DND-41 (cell line): ENCODE measurements around the gene CLEC19A.

Experiments used
- ATAC-seq: fragments of 200-7000 bp; cut with Tn5 transposase; 3 replicates; pipeline ENCODE4 v1.9.1; 2021; ENCODE audit warnings: low read depth; ENCODE audit not compliant: insufficient read depth
- DNase-seq: peaks from one replicate; pipeline ENCODE4 v3.0.0-alpha.2; 2020
- H2AFZ ChIP-seq: 2 replicates; pipeline ENCODE4 v1.6.0; 2012; ENCODE audit warnings: low read depth, low read length
- H3K27ac ChIP-seq: 2 replicates; pipeline ENCODE4 v1.5.1; 2012; ENCODE audit warnings: low read length, inconsistent platforms
- H3K27me3 ChIP-seq: fragments of 200-600 bp; sonication (generic); 2 replicates; pipeline ENCODE4 v1.6.0; 2012; ENCODE audit warnings: low read length, mild to moderate bottlenecking, inconsistent platforms; ENCODE audit not compliant: insufficient read depth, poor library complexity
- H3K36me3 ChIP-seq: 2 replicates; pipeline ENCODE4 v1.5.1; 2012; ENCODE audit warnings: low read length, inconsistent platforms; ENCODE audit not compliant: insufficient read depth
- H3K4me1 ChIP-seq: 2 replicates; pipeline ENCODE4 v1.5.1; 2012; ENCODE audit warnings: mild to moderate bottlenecking, low read length; ENCODE audit not compliant: insufficient read depth
- H3K4me2 ChIP-seq: 2 replicates; pipeline ENCODE4 v1.6.0; 2012; ENCODE audit warnings: mild to moderate bottlenecking, moderate library complexity, low read length, inconsistent platforms; ENCODE audit not compliant: insufficient read depth
- H3K4me3 ChIP-seq, 2 experiments: fragments of 200-600 bp in 1 of 2; shearing (Covaris generic) in 1 of 2; 2 replicates each; pipeline ENCODE4 v1.5.1; 2012 to 2016; ENCODE audit warnings: inconsistent platforms in 2 of 2, low read length in 2 of 2, mild to moderate bottlenecking in 2 of 2, low read depth in 1 of 2, moderate library complexity in 1 of 2
- H3K79me2 ChIP-seq: 2 replicates; pipeline ENCODE4 v1.6.0; 2012; ENCODE audit warnings: low read length, inconsistent platforms; ENCODE audit not compliant: insufficient read depth
- H3K9ac ChIP-seq: 2 replicates; pipeline ENCODE4 v1.6.0; 2012; ENCODE audit warnings: low read depth, mild to moderate bottlenecking, inconsistent platforms, low read length, moderate library complexity
- H3K9me3 ChIP-seq: 2 replicates; pipeline ENCODE4 v1.5.1; 2012; ENCODE audit warnings: low read length, moderate library complexity, mild to moderate bottlenecking, inconsistent platforms; ENCODE audit not compliant: insufficient read depth, severe bottlenecking
- H4K20me1 ChIP-seq: 2 replicates; pipeline ENCODE4 v1.6.0; 2012; ENCODE audit warnings: low read length; ENCODE audit not compliant: insufficient read depth
- CTCF ChIP-seq: IDR thresholded peaks from 2 replicates; pipeline ENCODE4 v1.5.1; 2012; ENCODE audit warnings: borderline replicate concordance, low read length, moderate library complexity, mild to moderate bottlenecking; ENCODE audit not compliant: poor library complexity, severe bottlenecking; ENCODE audit errors: extremely low read depth
- EZH2 ChIP-seq: IDR thresholded peaks from 3 replicates; pipeline ENCODE4 v1.6.1; 2012; ENCODE audit warnings: borderline replicate concordance, low read depth, mild to moderate bottlenecking, moderate library complexity, low read length, inconsistent platforms; ENCODE audit not compliant: severe bottlenecking

The CLEC19A gene

DNA sequence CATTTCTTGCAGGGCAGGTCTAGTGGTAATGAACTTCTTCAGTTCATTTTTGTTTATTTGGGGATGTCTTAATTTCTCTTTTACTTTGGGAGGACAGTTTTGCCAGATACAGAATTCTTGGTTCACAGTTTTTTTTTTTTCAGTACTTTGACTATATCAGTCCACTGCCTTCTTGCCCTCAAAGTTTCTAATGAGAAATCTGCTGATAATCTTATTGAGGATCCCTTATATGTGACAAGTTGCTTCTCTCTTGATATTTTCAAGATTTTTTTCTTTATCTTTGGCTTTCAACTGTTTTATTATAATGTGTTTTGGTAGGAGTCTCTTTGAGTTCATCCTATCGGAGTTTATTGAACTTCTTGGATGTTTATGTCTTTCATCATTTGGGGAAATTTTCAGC, 42.8 kb downstream of the CLEC19A start:
- Histone ChIP-seq H3K9ac (no peak overlapping the region), H4K20me1 (no peaks in the 10 kb centered on the region), H3K79me2 (no peaks in the 10 kb centered on the region), H3K27ac (no peak overlapping the region), H3K27me3 (no peaks in the 10 kb centered on the region), H3K9me3 (no peaks in the 10 kb centered on the region), H2AFZ (no peak overlapping the region), H3K36me3 (no peaks in the 10 kb centered on the region), H3K4me3 (no peak overlapping the region), H3K4me1 (no peaks in the 10 kb centered on the region), H3K4me2 (no peak overlapping the region)
- no peak for DNase-seq
- no peak for TF ChIP-seq CTCF
- TF ChIP-seq EZH2, result no peak
- no peak for ATAC-seq

GRCh38 chr16:19329932-19330331, 44.4 kb downstream of the CLEC19A start:
- Histone ChIP-seq H2AFZ (no peak overlapping the region), H3K79me2 (no peaks in the 10 kb centered on the region), H3K4me1 (no peaks in the 10 kb centered on the region), H3K9me3 (no peaks in the 10 kb centered on the region), H3K4me2 (no peak overlapping the region), H3K9ac (no peak overlapping the region), H4K20me1 (no peaks in the 10 kb centered on the region), H3K36me3 (no peaks in the 10 kb centered on the region), H3K27ac (no peak overlapping the region), H3K4me3 (no peak overlapping the region), H3K27me3 (no peaks in the 10 kb centered on the region)
- DNase-seq (no peak), ATAC-seq (no peak)
- TF ChIP-seq EZH2 (no peak), CTCF (no peak)

- no peaks in the 10 kb centered on the region for H3K36me3 ChIP-seq
- DNase-seq (no peak), ATAC-seq (no peak)
- TF ChIP-seq CTCF (no peak), EZH2 (no peak)
- H3K27me3 ChIP-seq, result no peaks in the 10 kb centered on the region
- no peak overlapping the region for H3K4me2 ChIP-seq
- no peak overlapping the region for H3K9ac ChIP-seq
- no peaks in the 10 kb centered on the region for H3K4me1 ChIP-seq
- H3K27ac ChIP-seq, result no peak overlapping the region
- no peaks in the 10 kb centered on the region for H3K9me3 ChIP-seq
- H2AFZ ChIP-seq, result no peak overlapping the region
- no peaks in the 10 kb centered on the region for H3K79me2 ChIP-seq
- H3K4me3 ChIP-seq, result no peak overlapping the region
- H4K20me1 ChIP-seq, result no peaks in the 10 kb centered on the region
These were observed 45.4 kb downstream of the CLEC19A start for GRCh38 chr16:19330841-19331397.

GRCh38 chr16:19331794-19332193, 46.3 kb downstream of the CLEC19A start:
- no peaks in the 10 kb centered on the region for H3K9me3 ChIP-seq
- ATAC-seq, result no peak
- H3K27ac ChIP-seq, result no peak overlapping the region

More at GRCh38 chr16:19331794-19332193, 46.3 kb downstream of the CLEC19A start:
- Histone ChIP-seq H3K9ac (no peak overlapping the region), H3K4me2 (no peak overlapping the region), H3K36me3 (no peaks in the 10 kb centered on the region), H2AFZ (no peak overlapping the region), H4K20me1 (no peaks in the 10 kb centered on the region), H3K4me1 (no peaks in the 10 kb centered on the region), H3K4me3 (no peak overlapping the region), H3K27me3 (no peaks in the 10 kb centered on the region), H3K79me2 (no peaks in the 10 kb centered on the region)
- DNase-seq, result no peak
- no peak for TF ChIP-seq CTCF
